Fibroblast of lung (primary cell): ENCODE measurements around the gene DTL. TPM values are rescaled to one million over a fixed set of nuclear protein-coding genes. Genes with fewer than 3 reads are reported as not detected.

Experiments used
- DNase-seq, 2 donors: peaks; one replicate each; pipeline versions ENCODE4 v3.0.0 to v3.0.0-alpha.2; 2010; ENCODE audit warnings: low read depth in 2 of 2
- H2AFZ ChIP-seq: 2 replicates; pipeline ENCODE4 v1.5.1; 2012; ENCODE audit warnings: low read length, control low read depth, inconsistent platforms
- H3K27ac ChIP-seq: 2 replicates; pipeline ENCODE4 v1.5.1; 2011; ENCODE audit warnings: low read length, control low read depth; ENCODE audit not compliant: insufficient read depth
- H3K27me3 ChIP-seq: 2 replicates; pipeline ENCODE4 v1.5.1; 2011; ENCODE audit warnings: mild to moderate bottlenecking, low read length; ENCODE audit not compliant: control insufficient read depth, insufficient read depth
- H3K36me3 ChIP-seq: 2 replicates; pipeline ENCODE4 v1.5.1; 2011; ENCODE audit warnings: low read length; ENCODE audit not compliant: control insufficient read depth, insufficient read depth
- H3K4me1 ChIP-seq: 2 replicates; pipeline ENCODE4 v1.5.1; 2011; ENCODE audit warnings: low read length; ENCODE audit not compliant: control insufficient read depth, insufficient read depth; ENCODE audit errors: extremely low read depth
- H3K4me2 ChIP-seq: 2 replicates; pipeline ENCODE4 v1.5.1; 2011; ENCODE audit warnings: low read length, control low read depth; ENCODE audit not compliant: insufficient read depth; ENCODE audit errors: extremely low read depth
- H3K4me3 ChIP-seq, 4 experiments: fragments of 200-600 bp in 1 of 4; sonication (generic) in 1 of 4; replicated peaks in 1 of 4; 2 replicates each; pipeline ENCODE4 v1.5.1; 2011 to 2016; ENCODE audit warnings: low read length in 4 of 4, low read depth in 3 of 4, mild to moderate bottlenecking in 3 of 4, control low read depth in 2 of 4, inconsistent platforms in 1 of 4, mixed read lengths in 1 of 4; ENCODE audit not compliant: insufficient read depth in 1 of 4; ENCODE audit errors: control extremely low read depth in 1 of 4
- H3K79me2 ChIP-seq: 2 replicates; pipeline ENCODE4 v1.5.1; 2012; ENCODE audit warnings: mild to moderate bottlenecking, low read length, inconsistent platforms; ENCODE audit not compliant: control insufficient read depth, insufficient read depth
- H3K9ac ChIP-seq: 2 replicates; pipeline ENCODE4 v1.5.1; 2011; ENCODE audit warnings: mild to moderate bottlenecking, low read length, control low read depth; ENCODE audit not compliant: insufficient read depth
- H3K9me3 ChIP-seq: 2 replicates; pipeline ENCODE4 v1.5.1; 2012; ENCODE audit warnings: low read depth, low read length; ENCODE audit not compliant: control insufficient read depth, insufficient read depth
- H4K20me1 ChIP-seq: 2 replicates; pipeline ENCODE4 v1.5.1; 2011; ENCODE audit warnings: low read length; ENCODE audit not compliant: control insufficient read depth, insufficient read depth; ENCODE audit errors: extremely low read depth
- CTCF ChIP-seq, 2 donors: IDR thresholded peaks in 1 of 2; conservative IDR thresholded peaks in 1 of 2; 1 replicate in 1 of 2; 2 replicates in 1 of 2; pipeline ENCODE4 v1.5.1; 2011 to 2012; ENCODE audit warnings: low read length in 2 of 2, control low read depth in 1 of 2, inconsistent platforms in 1 of 2, low read depth in 1 of 2, mild to moderate bottlenecking in 1 of 2
- EZH2 ChIP-seq: IDR thresholded peaks from 2 replicates; pipeline ENCODE4 v1.5.1; 2012; ENCODE audit warnings: low read length, control low read depth, mild to moderate bottlenecking; ENCODE audit errors: missing control alignments
- polyA plus RNA-seq, 2 donors: library from polyadenylated mRNA; depleted of rRNA in 1 of 2; stranded (reverse) in 1 of 2; unstranded in 1 of 2; fragments of >200 nt; gene quantifications; 2 replicates each; pipeline ENCODE4 v1.2.1, GENCODE V29; 2011 to 2012; ENCODE audit warnings: missing spikeins in 1 of 2
- total RNA-seq: library from RNA; depleted of rRNA; stranded (reverse); fragments of >200 nt; gene quantifications from 2 replicates; pipeline ENCODE4 v1.2.1, GENCODE V29; 2014

The DTL gene
- total and polyA plus RNA-seq, 2 donors (not counting 1 experiment from before 2014, with no cell fraction given) = 2.8 to 8.7 TPM

DNA sequence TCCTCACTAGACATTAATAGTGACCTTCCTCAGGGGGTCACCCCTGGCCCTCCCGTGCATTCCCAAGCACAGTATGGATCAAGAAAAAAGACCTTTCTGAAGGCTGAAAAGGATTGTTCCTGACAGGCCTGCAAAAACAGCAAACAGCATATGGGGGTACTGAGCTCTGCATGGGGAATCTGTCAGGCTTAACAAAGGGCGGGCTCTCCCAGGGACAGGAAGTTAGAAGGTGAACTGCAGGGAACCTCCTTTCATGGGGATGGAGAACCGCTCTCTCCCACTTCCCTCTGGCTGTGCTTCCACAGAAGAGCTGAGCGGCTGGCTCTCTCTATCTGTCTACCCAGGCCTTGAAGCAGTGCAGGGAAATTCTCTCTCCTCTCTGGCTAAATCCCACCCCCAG lies 91.7 kb downstream of the DTL start:
- no peak for TF ChIP-seq EZH2
- TF ChIP-seq CTCF (conservative IDR thresholded peaks at IDR 0.05 in 1 of 2, IDR thresholded peaks at IDR 0.05 in 1 of 2; ENCODE audit: low read depth in 1 of 2, low read length in 2 of 2) = no peak
- H3K36me3 ChIP-seq = no peaks in the 10 kb centered on the region
- H3K9ac ChIP-seq = no peak overlapping the region
- H3K4me1 ChIP-seq = no peaks in the 10 kb centered on the region
- no peaks in the 10 kb centered on the region for H3K27me3 ChIP-seq
- H4K20me1 ChIP-seq = no peaks in the 10 kb centered on the region
- no peak for DNase-seq
- no peak overlapping the region for H3K27ac ChIP-seq
- H3K9me3 ChIP-seq = no peaks in the 10 kb centered on the region
- H3K4me2 ChIP-seq = no peak overlapping the region
- H2AFZ ChIP-seq = no peak overlapping the region
- no peak overlapping the region for H3K4me3 ChIP-seq
- no peaks in the 10 kb centered on the region for H3K79me2 ChIP-seq

DNA sequence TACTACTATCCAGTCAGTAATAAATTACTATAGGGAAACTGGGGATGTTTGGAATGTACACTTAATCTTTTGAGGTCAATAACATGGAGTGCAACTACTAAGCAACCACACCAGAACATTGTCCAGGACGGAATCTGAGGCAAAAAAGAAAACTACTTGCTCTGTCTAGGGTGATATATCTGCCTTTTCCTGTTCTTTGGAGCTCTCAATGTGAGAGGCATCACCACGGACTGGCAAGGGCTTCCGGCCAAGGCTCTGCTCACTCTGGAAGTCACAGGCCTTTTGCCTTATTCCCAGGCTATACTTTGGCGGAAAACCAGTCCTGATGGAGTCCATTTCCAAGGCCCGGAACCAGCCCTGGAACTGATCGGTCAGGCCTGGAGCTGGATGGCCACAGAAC lies 94.2 kb downstream of the DTL start:
- TF ChIP-seq EZH2 (no peak), CTCF (conservative IDR thresholded peaks at IDR 0.05 in 1 of 2, IDR thresholded peaks at IDR 0.05 in 1 of 2; ENCODE audit: low read depth in 1 of 2, low read length in 2 of 2) (no peak)

DNA sequence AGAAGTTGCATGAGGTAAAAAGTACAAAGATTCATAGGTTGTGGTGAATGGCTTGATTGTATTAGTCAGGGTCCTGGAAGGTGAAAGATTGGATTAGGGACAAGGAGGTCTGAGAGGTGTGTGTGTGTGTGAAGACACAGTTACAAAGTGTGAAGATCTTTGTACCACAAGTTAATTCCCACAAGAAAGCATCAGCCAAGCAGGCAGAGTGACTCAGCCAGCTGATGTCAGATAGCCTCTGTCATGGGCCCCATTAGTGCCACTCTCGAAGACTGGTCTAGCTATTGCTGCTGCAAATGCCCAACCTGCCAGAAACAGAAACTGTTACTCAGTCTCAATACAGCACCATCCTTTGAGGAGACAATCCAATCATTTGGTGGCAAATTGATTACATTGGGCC lies 96.5 kb downstream of the DTL start:
- Histone ChIP-seq H3K27me3 (no peaks in the 10 kb centered on the region), H3K4me2 (no peak overlapping the region), H2AFZ (no peak overlapping the region), H4K20me1 (no peaks in the 10 kb centered on the region), H3K4me3 (no peak overlapping the region), H3K36me3 (no peaks in the 10 kb centered on the region), H3K27ac (no peak overlapping the region), H3K9ac (no peak overlapping the region), H3K4me1 (no peaks in the 10 kb centered on the region), H3K79me2 (no peaks in the 10 kb centered on the region), H3K9me3 (no peaks in the 10 kb centered on the region)
- TF ChIP-seq CTCF (conservative IDR thresholded peaks at IDR 0.05 in 1 of 2, IDR thresholded peaks at IDR 0.05 in 1 of 2; ENCODE audit: low read depth in 1 of 2, low read length in 2 of 2) (no peak), EZH2 (no peak)
- no peak for DNase-seq

More for the DNA sequence above, 94.2 kb downstream of the DTL start:
- H4K20me1 ChIP-seq = no peaks in the 10 kb centered on the region
- no peak for DNase-seq
- no peaks in the 10 kb centered on the region for H3K4me1 ChIP-seq
- no peaks in the 10 kb centered on the region for H3K79me2 ChIP-seq
- no peak overlapping the region for H3K27ac ChIP-seq
- H3K9me3 ChIP-seq = no peaks in the 10 kb centered on the region
- H3K27me3 ChIP-seq = no peaks in the 10 kb centered on the region
- no peak overlapping the region for H3K9ac ChIP-seq
- no peak overlapping the region for H2AFZ ChIP-seq
- H3K4me2 ChIP-seq = no peak overlapping the region
- H3K4me3 ChIP-seq = no peak overlapping the region
- H3K36me3 ChIP-seq = no peaks in the 10 kb centered on the region
